Kidney (tissue), 22 donors: ENCODE data around the gene COPS9. TPM values are rescaled to one million over a fixed set of nuclear protein-coding genes. Genes with fewer than 3 reads are reported as not detected.

Experiments
- DNase-seq, 5 donors: peaks; one replicate each; pipeline ENCODE4 v3.0.0-alpha.2; 2013 to 2020
- FAIRE-seq: peaks from 2 replicates; lab custom pipeline; 2012; peaks lifted over from hg19 to GRCh38; lab: Jason Lieb, UNC
- H3K27ac ChIP-seq, 2 donors: one replicate each; pipeline ENCODE4 v1.7.0; 2013; ENCODE audit warnings: low read depth in 2 of 2, low read length in 2 of 2, inconsistent platforms in 1 of 2
- H3K27me3 ChIP-seq: one replicate; pipeline ENCODE4 v1.7.1; 2013; ENCODE audit warnings: low read length, inconsistent platforms; ENCODE audit not compliant: control insufficient read depth, insufficient read depth
- H3K36me3 ChIP-seq, 3 donors: one replicate each; pipeline versions ENCODE4 v1.7.0 to v1.7.1; 2013; ENCODE audit warnings: low read length in 3 of 3, control low read depth in 1 of 3, inconsistent platforms in 1 of 3; ENCODE audit not compliant: insufficient read depth in 3 of 3, control insufficient read depth in 2 of 3
- H3K4me1 ChIP-seq, 3 donors: one replicate each; pipeline versions ENCODE4 v1.7.0 to v1.7.1; 2013; ENCODE audit warnings: low read length in 3 of 3, inconsistent platforms in 1 of 3, low read depth in 1 of 3; ENCODE audit not compliant: control insufficient read depth in 2 of 3, insufficient read depth in 2 of 3
- H3K4me3 ChIP-seq, 3 donors: one replicate each; pipeline versions ENCODE4 v1.7.0 to v1.8.1; 2013; ENCODE audit warnings: low read length in 3 of 3, control low read depth in 1 of 3, inconsistent platforms in 1 of 3
- H3K9ac ChIP-seq, 3 donors: one replicate each; pipeline versions ENCODE4 v1.7.0 to v1.7.1; 2013; ENCODE audit warnings: low read length in 3 of 3, control low read depth in 1 of 3, inconsistent platforms in 1 of 3
- H3K9me3 ChIP-seq, 3 donors: one replicate each; pipeline versions ENCODE4 v1.7.0 to v1.7.1; 2013; ENCODE audit warnings: low read length in 3 of 3, control low read depth in 1 of 3, inconsistent platforms in 1 of 3; ENCODE audit not compliant: control insufficient read depth in 2 of 3, insufficient read depth in 1 of 3
- CTCF ChIP-seq: IDR thresholded peaks from 3 replicates; pipeline ENCODE4 v1.5.1; 2012; ENCODE audit warnings: mild to moderate bottlenecking, moderate library complexity, borderline replicate concordance; ENCODE audit not compliant: insufficient read depth; ENCODE audit errors: extremely low read depth
- intact Hi-C: fragments of 100-400 bp; cut with DNase I; formaldehyde crosslinking; loops from one replicate; pipeline ENCODE4 v1.11.1; 2022
- long read RNA-seq, 10 donors: library from polyadenylated mRNA in 1 of 10; unstranded in 1 of 10; transcript quantifications; one replicate each; pipeline ENCODE4 v2.0.0 and lab custom pipeline, GENCODE V29; 2021 to 2026
- polyA plus RNA-seq: library from polyadenylated mRNA; stranded (reverse); fragments of 350-450 nt; fragmentation: Illumina TruSeq; extraction: RNeasy Lipid Tissue Mini Kit (QIAGEN cat#74804); gene quantifications from one replicate; pipeline ENCODE4 v1.2.3, GENCODE V29; 2014; ENCODE audit warnings: low read depth, low replicate concordance; ENCODE audit not compliant: insufficient read depth
- total RNA-seq: library from RNA; stranded (reverse); fragmentation: NEBNext Ultra II Directional; extraction: Animal tissue kit (Norgen Biotek cat#: 25700); gene quantifications from one replicate; pipeline ENCODE4 v1.2.1, GENCODE V29; 2021
- donor health status: control.
- donor health status: control.
- donor health status: control.
- donor health status: control.
- donor health status: control.
- donor health status: DM: yes; HTN: yes; CAD: no.
- donor health status: Normal renal cell carcinoma (clear cell type).

Gene COPS9
- 119 TPM for total RNA-seq
- polyA plus RNA-seq: 310 TPM
- long read RNA-seq, donor 1, transcript COPS9-205 (3 exons, 418 nt): major isoform, 56 of 81 reads
- long read RNA-seq, donor 1, transcript COPS9-204 (2 exons, 619 nt): minor isoform, 23 of 81 reads
- long read RNA-seq, donor 1, partial matches to known transcripts: 0 of 81 reads
- long read RNA-seq, donor 1, other reads (novel, unspliced or antisense): 0 of 81 reads
- long read RNA-seq, donor 2, transcript COPS9-204 (2 exons, 619 nt): minor isoform, 25 of 120 reads
- long read RNA-seq, donor 2, transcript COPS9-205 (3 exons, 418 nt): major isoform, 87 of 120 reads
- long read RNA-seq, donor 2, partial matches to known transcripts: 7 of 120 reads
- long read RNA-seq, donor 2, other reads (novel, unspliced or antisense): 0 of 120 reads
- long read RNA-seq, donor 3, transcript COPS9-205 (3 exons, 418 nt): major isoform, 107 of 129 reads
- long read RNA-seq, donor 3, transcript COPS9-204 (2 exons, 619 nt): minor isoform, 17 of 129 reads
- long read RNA-seq, donor 3, partial matches to known transcripts: 5 of 129 reads
- long read RNA-seq, donor 3, other reads (novel, unspliced or antisense): 0 of 129 reads
- long read RNA-seq, donor 4, transcript COPS9-204 (2 exons, 619 nt): minor isoform, 6 of 76 reads
- long read RNA-seq, donor 4, transcript COPS9-205 (3 exons, 418 nt): major isoform, 63 of 76 reads
- long read RNA-seq, donor 4, partial matches to known transcripts: 5 of 76 reads
- long read RNA-seq, donor 4, other reads (novel, unspliced or antisense): 0 of 76 reads
- long read RNA-seq, donor 5, partial matches to known transcripts: 0 of 7 reads
- long read RNA-seq, donor 5, other reads (novel, unspliced or antisense): 0 of 7 reads
- long read RNA-seq, donor 6, transcript COPS9-204 (2 exons, 619 nt): minor isoform, 43 of 243 reads
- long read RNA-seq, donor 6, transcript COPS9-205 (3 exons, 418 nt): major isoform, 198 of 243 reads
- long read RNA-seq, donor 6, partial matches to known transcripts: 0 of 243 reads
- long read RNA-seq, donor 6, other reads (novel, unspliced or antisense): 0 of 243 reads
- long read RNA-seq, donor 7, transcript COPS9-205 (3 exons, 418 nt): major isoform, 15 of 44 reads
- long read RNA-seq, donor 7, transcript COPS9-204 (2 exons, 619 nt): minor isoform, 11 of 44 reads
- long read RNA-seq, donor 7, partial matches to known transcripts: 0 of 44 reads
- long read RNA-seq, donor 7, other reads (novel, unspliced or antisense): 17 of 44 reads
- long read RNA-seq, donor 8, transcript COPS9-205 (3 exons, 418 nt): major isoform, 106 of 122 reads
- long read RNA-seq, donor 8, transcript COPS9-204 (2 exons, 619 nt): minor isoform, 14 of 122 reads
- long read RNA-seq, donor 8, partial matches to known transcripts: 0 of 122 reads
- long read RNA-seq, donor 8, other reads (novel, unspliced or antisense): 0 of 122 reads
- long read RNA-seq, donor 9, transcript COPS9-205 (3 exons, 418 nt): major isoform, 64 of 76 reads
- long read RNA-seq, donor 9, transcript COPS9-204 (2 exons, 619 nt): minor isoform, 11 of 76 reads
- long read RNA-seq, donor 9, partial matches to known transcripts: 0 of 76 reads
- long read RNA-seq, donor 9, other reads (novel, unspliced or antisense): 0 of 76 reads
- long read RNA-seq, donor 10, transcript COPS9-204 (2 exons, 619 nt): minor isoform, 28 of 107 reads
- long read RNA-seq, donor 10, transcript COPS9-205 (3 exons, 418 nt): major isoform, 76 of 107 reads
- long read RNA-seq, donor 10, partial matches to known transcripts: 0 of 107 reads
- long read RNA-seq, donor 10, other reads (novel, unspliced or antisense): 0 of 107 reads

DNA sequence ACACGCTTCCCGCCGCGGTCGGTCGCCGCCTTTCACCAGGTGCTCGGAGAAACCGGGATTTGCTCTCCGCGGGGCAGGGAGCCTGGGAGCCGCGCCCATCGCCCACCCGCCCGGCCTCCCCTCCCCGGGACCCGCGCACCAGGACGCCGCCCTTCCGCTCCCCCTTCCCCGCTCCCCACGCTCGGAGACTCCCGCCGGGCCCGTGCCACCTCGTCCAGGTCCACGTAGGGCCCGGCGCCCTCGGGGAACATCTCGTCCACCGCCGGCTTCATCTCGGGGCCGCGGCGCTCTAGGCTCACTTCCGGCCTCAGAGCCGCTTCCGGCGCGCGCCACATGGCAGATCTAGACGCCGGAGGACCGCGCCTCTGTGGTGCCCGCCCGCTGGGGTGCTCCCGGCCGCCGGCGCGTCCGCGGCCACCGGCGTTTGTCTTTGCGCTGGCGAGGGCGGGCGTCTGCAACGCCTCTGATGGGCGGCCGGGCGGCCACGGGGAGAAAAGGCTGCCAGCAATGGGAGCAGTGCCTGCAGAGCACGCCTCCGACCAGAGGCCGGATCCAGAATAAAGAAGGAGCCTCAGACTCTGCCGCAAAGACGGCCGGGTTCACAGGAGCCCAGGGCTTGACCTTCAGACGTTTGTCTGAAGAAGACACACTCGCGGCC, at the start of gene COPS9:
COPS9 (minus strand) TSS at position 293 of the 658 bp plus-strand sequence; CDS start at position 272, 21 bp downstream.
- Histone ChIP-seq H3K27me3 (no peaks in the 10 kb centered on the region), H3K9me3 (no peaks in the 10 kb centered on the region), H3K36me3 (peaks cover 0 to 14% (median 10%) of the 10 kb centered on the region in 3 donors), H3K4me1 (peaks cover 0 to 11% (median 8%) of the 10 kb centered on the region in 3 donors), H3K27ac (peak within 1 kb of the TSS in 1 of 2 donors; percentile 9), H3K4me3 (peak within 1 kb of the TSS; percentile 47 to 85 (median 70)), H3K9ac (peak within 1 kb of the TSS; percentile 11 to 69 (median 64))
- intact Hi-C loops: no loop called here
- FAIRE-seq (no peak), DNase-seq (peak; percentile 85 to 96 (median 94))
- TF ChIP-seq CTCF: no peak

DNA sequence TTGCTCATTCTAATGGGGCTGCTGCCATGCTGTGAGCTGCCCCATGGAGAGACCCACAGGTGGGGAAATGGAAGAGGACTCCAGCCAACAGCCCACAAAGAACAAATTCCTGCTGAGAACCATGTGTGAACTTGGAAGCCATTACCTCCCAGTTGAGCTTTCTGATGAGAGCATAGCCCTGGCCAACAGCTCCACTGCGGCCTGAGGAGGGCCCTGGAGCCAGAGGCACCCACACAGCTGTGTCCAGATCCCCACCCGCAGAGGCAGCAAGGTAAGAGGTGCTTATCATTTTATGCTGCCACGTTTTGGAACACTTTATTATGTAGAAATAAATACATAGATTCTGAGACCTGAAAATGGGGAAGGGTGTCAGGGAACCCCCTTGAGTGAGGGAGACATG, 48.6 kb upstream of the COPS9 start:
- Histone ChIP-seq H3K9ac (no peak overlapping the region), H3K36me3 (no peaks in the 10 kb centered on the region), H3K27me3 (no peaks in the 10 kb centered on the region), H3K27ac (no peak overlapping the region), H3K9me3 (no peaks in the 10 kb centered on the region), H3K4me1 (no peaks in the 10 kb centered on the region), H3K4me3 (no peak overlapping the region)
- TF ChIP-seq CTCF: no peak
- DNase-seq: no peak
- intact Hi-C loops: no loop called here
- FAIRE-seq: no peak
